ENCODE results near the gene MARK2.

GRCh38 chr11:63870351-63871140 lies 31.6 kb downstream of the MARK2 start:
- TF ChIP-seq POLR2A (IDR thresholded peaks at IDR 0.05; ENCODE audit: borderline replicate concordance, extremely low read depth, insufficient read depth, insufficient read length) = no peak
- TF ChIP-seq POLR2AphosphoS5 (IDR thresholded peaks at IDR 0.05; ENCODE audit: low read depth, low read length) = no peak
- TF ChIP-seq, protein P1, sequence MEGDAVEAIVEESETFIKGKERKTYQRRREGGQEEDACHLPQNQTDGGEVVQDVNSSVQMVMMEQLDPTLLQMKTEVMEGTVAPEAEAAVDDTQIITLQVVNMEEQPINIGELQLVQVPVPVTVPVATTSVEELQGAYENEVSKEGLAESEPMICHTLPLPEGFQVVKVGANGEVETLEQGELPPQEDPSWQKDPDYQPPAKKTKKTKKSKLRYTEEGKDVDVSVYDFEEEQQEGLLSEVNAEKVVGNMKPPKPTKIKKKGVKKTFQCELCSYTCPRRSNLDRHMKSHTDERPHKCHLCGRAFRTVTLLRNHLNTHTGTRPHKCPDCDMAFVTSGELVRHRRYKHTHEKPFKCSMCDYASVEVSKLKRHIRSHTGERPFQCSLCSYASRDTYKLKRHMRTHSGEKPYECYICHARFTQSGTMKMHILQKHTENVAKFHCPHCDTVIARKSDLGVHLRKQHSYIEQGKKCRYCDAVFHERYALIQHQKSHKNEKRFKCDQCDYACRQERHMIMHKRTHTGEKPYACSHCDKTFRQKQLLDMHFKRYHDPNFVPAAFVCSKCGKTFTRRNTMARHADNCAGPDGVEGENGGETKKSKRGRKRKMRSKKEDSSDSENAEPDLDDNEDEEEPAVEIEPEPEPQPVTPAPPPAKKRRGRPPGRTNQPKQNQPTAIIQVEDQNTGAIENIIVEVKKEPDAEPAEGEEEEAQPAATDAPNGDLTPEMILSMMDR (IDR thresholded peaks at IDR 0.05 in 2 of 3, conservative IDR thresholded peaks at IDR 0.05 in 1 of 3; ENCODE audit: borderline replicate concordance in 1 of 3, insufficient read depth in 1 of 3, low read depth in 2 of 3, low read length in 2 of 3) = no peak
- TF ChIP-seq RAD21 (IDR thresholded peaks at IDR 0.05; ENCODE audit: low read depth) = no peak
- TF ChIP-seq YY1 (IDR thresholded peaks at IDR 0.05; ENCODE audit: extremely low read depth, insufficient replicate concordance, low read depth, low read length) = no peak
- TF ChIP-seq, protein P2, sequence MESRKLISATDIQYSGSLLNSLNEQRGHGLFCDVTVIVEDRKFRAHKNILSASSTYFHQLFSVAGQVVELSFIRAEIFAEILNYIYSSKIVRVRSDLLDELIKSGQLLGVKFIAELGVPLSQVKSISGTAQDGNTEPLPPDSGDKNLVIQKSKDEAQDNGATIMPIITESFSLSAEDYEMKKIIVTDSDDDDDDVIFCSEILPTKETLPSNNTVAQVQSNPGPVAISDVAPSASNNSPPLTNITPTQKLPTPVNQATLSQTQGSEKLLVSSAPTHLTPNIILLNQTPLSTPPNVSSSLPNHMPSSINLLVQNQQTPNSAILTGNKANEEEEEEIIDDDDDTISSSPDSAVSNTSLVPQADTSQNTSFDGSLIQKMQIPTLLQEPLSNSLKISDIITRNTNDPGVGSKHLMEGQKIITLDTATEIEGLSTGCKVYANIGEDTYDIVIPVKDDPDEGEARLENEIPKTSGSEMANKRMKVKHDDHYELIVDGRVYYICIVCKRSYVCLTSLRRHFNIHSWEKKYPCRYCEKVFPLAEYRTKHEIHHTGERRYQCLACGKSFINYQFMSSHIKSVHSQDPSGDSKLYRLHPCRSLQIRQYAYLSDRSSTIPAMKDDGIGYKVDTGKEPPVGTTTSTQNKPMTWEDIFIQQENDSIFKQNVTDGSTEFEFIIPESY (IDR thresholded peaks at IDR 0.05; ENCODE audit: extremely low read depth, insufficient replicate concordance, low read length) = no peak
- TF ChIP-seq REST (IDR thresholded peaks at IDR 0.05; ENCODE audit: low read depth) = no peak
- no peak for TF ChIP-seq EZH2 (IDR thresholded peaks at IDR 0.05)
- no peak for TF ChIP-seq TCF7L2 (IDR thresholded peaks at IDR 0.05; ENCODE audit: borderline replicate concordance, extremely low read depth, insufficient read depth, insufficient read length)
- TF ChIP-seq EZH2phosphoT487 (IDR thresholded peaks at IDR 0.05; ENCODE audit: borderline replicate concordance) = no peak
- no peak for TF ChIP-seq ZNF274 (IDR thresholded peaks at IDR 0.05; ENCODE audit: low read depth, low read length)
- no peak for TF ChIP-seq EGR1 (IDR thresholded peaks at IDR 0.05; ENCODE audit: low read depth)
- TF ChIP-seq JUND (IDR thresholded peaks at IDR 0.05) = no peak
- no peak for TF ChIP-seq SIN3A (IDR thresholded peaks at IDR 0.05; ENCODE audit: low read depth)
